Stimulated activated CD4-positive, alpha-beta T cell treated with anti-CD3 and anti-CD28 coated beads, TNF-alpha, amount 100 ng/mL, for 24 hours (primary cell): Measurements from ENCODE around the gene MAN1C1.

ENCODE experiments used
- DNase-seq, 3 experiments: peaks; one replicate each; pipeline ENCODE4 v3.0.0-alpha.2; 2020; ENCODE audit warnings: low read depth in 3 of 3

MAN1C1 gene

GRCh38 chr1:25763493-25763892 is 146.9 kb downstream of the MAN1C1 start:
- no peak for DNase-seq

GRCh38 chr1:25765136-25765922 is 148.7 kb downstream of the MAN1C1 start:
- no peak for DNase-seq

DNA sequence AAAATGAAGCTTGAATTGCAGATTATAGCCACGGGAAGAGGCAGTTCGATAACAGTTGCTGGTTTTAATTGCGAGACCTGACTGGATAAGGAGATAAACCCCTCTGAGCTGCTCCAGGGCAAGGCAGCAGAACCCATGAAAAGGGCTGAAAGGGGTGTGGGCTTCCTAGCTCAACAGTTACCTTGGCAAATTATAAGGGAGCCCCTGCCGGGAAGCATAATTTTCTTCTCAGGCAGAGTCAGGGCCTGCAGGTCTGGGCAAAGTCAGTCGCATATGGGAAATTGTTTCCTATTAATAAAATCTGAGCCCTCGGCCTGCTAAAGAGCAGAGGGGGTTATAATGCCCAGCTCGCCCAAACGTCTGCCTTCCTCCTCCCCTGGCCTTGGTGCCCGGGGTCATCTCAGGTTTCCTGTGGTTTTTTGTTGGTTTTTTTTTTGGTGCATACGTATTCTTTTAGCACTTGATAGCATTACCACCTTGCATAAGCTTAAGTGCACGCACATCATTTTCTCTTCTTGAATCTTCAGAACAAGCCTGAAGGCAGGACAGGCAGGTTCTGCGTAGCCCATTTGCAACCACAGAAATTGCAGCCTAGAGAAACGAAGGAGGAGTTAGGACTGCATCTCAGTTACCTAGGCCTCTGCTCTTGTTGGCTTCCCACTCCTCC is 149.5 kb downstream of the MAN1C1 start:
- DNase-seq, result no peak

DNA sequence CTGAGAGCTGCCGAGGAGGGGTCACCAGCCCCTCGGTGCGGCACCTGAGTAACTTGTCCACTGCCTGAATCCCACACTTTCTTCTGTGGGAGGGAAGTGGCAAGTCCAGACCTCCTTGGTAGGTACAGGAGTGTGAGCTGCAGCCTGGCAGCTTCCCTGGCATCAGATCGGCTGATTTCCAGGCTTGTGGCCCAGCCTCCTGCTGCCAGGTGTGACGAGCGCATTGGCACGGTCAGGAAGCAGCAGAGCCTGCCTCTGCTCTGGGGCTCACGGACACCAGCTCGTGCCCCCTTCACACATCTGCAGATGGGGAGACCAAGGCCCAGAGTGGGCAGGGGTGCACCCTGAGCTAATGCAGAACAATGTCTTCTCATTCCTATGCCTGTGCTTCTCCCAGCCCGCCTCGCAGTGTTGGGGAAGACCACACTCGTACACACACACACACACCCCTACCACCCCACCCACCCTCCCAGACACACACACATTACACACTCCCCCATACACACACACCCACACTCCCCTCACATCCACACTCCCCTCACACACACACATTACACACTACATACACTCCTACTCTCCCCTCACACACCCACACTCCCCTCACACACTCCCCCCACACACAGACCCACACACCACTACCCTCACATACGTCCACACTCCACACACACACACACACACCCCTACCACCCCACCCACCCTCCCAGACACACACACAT is 150.3 kb downstream of the MAN1C1 start:
- DNase-seq, result no peak

GRCh38 chr1:25767437-25767770 is 150.8 kb downstream of the MAN1C1 start:
- DNase-seq, result no peak

GRCh38 chr1:25768999-25769398 is 152.4 kb downstream of the MAN1C1 start:
- DNase-seq, result no peak

DNA sequence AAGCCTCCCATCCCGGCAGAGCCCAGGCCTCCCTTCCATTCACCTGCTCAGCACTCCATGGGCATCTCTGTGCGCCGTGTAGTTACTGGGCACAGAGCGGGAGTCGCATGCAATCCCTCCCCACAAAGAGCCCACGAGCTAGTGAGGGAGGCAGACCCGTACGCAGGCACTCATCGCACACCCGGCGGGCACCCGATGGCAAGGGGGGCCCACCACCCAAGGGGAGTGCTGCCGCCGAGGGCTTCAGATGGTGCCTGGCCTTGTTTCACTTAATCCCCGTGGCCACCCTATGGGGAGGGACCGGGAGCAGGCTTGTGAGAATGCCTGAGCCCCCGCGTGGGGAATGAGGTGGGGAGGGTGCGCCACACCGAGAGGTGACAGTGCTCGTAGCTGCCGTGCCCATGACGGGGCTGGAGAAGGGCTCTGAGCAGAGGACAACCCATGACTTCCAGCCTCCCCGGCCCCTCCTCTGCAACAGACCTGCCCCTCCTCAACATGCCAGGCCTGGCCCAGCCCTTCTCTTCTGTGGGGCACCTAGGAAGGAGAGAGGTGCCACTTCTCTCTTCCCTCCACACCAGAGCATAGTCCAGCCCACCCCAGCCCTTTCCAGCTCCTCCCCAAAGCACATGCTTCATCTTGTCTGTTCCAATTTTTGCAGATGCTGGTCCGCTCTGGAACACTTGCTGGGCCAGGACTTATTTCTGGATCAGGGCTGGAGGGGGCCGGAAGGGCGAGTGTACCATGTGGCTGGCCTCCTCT is 153.2 kb downstream of the MAN1C1 start:
- no peak for DNase-seq

DNA sequence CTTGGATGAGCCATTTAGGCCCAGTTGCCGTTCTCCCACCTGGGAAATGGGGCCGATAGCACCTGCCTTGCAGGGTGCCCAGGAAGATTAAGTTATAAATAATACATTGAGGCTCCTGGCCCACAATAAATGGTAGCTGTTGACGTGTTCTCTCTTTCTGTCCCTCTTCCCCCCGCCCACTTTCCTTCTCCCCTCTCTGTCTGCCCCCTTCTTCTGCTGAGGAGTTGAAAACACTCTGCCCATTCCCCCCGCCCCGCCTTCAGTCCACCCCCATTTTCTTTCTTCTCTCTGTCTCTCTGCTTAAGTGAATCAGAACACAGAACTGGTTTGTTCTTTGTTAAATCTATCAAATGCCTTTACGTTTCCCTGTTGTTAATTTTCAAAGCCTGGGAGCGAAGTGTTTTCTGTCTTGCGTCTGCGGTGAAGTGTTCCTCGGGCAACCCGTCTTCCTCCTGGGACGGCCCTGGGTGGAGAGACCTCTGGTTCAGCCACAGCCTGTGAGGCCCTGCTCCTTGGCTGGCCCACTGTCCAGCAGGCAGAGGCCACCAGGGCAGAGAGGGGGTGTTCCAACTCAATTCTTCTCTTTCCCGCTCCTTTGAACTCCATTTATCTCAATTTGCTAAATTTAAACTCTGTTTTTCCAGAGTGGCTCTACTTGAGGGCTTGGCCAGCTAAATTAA is 154.1 kb downstream of the MAN1C1 start:
- DNase-seq, result no peak

GRCh38 chr1:25771221-25772114 is 154.9 kb downstream of the MAN1C1 start:
- DNase-seq, result peak in 1 of 3 experiments; percentile 38

DNA sequence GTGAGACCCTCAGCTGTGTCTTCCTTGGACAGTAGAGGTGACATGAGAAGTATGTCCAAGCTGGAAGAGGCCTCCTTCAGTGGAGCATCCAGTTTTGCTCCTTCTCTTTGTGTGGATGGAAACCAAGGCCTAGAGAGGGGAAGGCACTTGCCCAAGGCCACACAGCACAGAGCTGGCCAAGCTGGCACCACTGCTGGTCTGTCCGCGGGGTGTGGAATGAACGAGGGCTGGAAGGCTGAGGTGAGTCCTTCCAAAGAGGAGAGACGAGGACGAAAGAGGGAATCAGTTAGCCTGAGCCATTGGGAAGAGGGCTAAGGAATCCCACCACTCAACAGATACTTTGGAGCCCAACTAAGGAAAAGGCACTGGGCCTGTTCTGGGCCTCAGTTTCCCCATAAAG is 155.6 kb downstream of the MAN1C1 start:
- no peak for DNase-seq

- no peak for DNase-seq
Measured at GRCh38 chr1:25772692-25773245, 156.2 kb downstream of the MAN1C1 start.

- DNase-seq, result no peak
Measured at GRCh38 chr1:25773441-25774125, 157.0 kb downstream of the MAN1C1 start.

DNA sequence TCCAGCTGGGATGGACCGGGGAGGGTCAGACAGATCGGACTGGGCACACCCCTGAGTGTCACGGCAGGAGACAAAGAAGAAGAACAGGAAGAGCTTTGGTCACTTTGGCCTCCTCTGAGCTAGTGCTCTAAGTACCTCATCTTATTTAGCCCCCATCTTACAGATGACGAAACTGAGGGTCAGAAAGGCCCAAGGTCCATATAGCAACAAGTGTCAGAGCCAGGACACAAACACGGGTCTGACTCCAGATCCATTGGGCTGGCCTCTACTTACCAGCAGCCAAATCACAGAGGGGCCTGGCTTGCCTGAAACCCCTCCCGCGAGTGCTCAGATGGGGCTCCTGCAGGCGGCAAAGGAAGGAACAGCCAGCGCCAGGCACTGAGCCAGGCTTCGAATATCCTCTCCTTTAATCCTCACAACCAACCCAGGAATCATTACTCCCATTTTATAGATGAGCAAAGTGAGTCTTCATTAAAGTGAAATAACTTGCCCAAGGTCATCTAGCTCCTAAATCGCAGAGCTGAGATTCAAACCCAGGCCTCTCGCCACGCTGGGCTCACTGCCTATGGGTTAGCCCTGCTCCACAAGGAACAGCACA is 157.7 kb downstream of the MAN1C1 start:
- DNase-seq, result no peak

- peak; percentile 61 to 85 (median 78) for DNase-seq
Measured at GRCh38 chr1:25774921-25775771, 158.6 kb downstream of the MAN1C1 start.

- no peak for DNase-seq
Measured at GRCh38 chr1:25779388-25779787, 162.8 kb downstream of the MAN1C1 start.

DNA sequence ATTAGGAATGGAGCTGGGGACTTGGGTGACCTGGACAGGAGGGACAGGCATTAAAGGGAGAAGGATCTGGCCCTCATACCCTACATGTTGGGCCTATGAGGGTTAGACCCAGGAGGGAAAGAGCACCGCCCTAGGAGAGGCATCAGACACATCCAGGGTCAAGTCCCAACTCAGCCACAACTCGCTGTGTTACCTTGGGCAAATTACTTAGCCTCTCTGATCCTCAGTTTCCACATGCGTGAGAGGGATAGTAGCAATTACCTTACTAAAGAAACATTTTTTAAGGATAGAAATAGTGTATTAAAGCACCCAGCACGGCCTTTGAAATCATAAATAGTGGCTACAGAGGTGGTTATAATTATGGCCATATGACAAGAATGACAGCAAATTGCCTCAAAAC is 163.3 kb downstream of the MAN1C1 start:
- DNase-seq, result no peak

DNA sequence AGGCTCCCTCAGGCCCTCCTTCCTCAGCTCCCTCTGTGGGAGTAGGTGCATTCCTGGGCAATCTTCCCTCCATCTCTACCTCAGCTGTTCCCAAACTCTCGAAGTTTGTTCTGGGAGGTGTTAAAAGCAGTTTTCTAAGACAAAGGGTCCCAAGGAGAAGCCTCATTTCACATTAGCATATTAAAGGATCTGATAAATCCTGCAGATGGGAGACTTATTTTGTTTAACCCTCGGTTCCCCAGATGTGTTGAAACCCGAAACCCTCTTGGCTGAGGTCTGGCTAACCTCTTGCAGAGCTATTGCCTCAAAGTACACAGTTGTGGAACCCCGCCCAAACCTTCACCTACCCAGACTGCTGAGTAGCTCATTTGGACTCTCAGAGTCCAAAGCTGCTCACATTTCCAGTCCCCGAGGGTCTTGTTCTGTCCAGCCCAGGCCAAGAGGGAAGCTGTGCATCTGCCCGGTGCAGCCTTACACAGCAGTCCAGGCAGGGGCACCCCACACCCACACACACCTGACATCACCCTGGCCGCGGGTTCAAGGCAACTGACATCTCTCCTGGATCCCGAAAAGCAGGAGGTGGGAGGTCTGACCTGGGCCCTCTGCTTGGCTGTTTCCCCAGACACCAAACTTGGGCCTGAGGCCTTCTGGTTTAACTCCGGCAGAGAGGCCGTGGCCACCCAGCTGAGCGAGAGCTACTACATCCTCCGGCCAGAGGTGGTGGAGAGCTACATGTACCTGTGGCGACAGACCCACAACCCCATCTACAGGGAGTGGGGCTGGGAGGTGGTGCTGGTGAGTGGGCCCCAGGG is 163.9 kb downstream of the MAN1C1 start:
- no peak for DNase-seq

DNA sequence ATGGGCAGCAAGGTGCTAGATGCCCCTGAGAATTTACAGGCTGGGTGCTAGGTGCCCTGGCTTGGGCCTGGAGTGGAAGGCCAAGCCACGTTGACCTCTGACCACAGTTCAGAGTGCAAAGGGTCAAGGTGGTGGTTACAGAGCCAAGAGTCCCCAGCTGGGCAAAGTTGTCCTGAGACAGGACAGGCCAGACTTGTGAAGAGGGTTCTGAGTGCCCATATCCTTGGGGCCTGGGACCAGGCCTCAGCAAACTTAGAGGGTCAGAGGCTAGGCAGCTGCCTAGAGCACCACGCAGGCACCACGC is 164.5 kb downstream of the MAN1C1 start:
- DNase-seq, result no peak
